Esophagus muscularis mucosa (tissue), 4 donors: ENCODE results near the gene VSIG2.

Source experiments
- EP300 ChIP-seq: sonication (generic); formaldehyde crosslinking; IDR thresholded peaks from one replicate; pipeline ENCODE4 v1.6.1; 2017; ENCODE audit warnings: antibody characterized with exemption
- POLR2A ChIP-seq: fragments of 450-650 bp; IDR thresholded peaks from one replicate; pipeline ENCODE4 v1.6.1; 2017; ENCODE audit warnings: antibody characterized with exemption, moderate library complexity, mild to moderate bottlenecking, low read depth
- POLR2AphosphoS5 ChIP-seq, 2 donors: sonication (generic); formaldehyde crosslinking; IDR thresholded peaks; one replicate each; pipeline ENCODE4 v1.6.1; 2017; ENCODE audit warnings: antibody characterized with exemption in 2 of 2
- TF ChIP-seq, protein P1 (sequence below), 3 experiments: fragments of 200-600 bp in 2 of 3; fragments of 450-650 bp in 1 of 3; sonication (generic) in 2 of 3; IDR thresholded peaks; one replicate each; pipeline ENCODE4 v1.5.1; 2017 to 2019; ENCODE audit warnings: antibody characterized with exemption in 3 of 3, mild to moderate bottlenecking in 2 of 3, moderate library complexity in 1 of 3

DNA sequence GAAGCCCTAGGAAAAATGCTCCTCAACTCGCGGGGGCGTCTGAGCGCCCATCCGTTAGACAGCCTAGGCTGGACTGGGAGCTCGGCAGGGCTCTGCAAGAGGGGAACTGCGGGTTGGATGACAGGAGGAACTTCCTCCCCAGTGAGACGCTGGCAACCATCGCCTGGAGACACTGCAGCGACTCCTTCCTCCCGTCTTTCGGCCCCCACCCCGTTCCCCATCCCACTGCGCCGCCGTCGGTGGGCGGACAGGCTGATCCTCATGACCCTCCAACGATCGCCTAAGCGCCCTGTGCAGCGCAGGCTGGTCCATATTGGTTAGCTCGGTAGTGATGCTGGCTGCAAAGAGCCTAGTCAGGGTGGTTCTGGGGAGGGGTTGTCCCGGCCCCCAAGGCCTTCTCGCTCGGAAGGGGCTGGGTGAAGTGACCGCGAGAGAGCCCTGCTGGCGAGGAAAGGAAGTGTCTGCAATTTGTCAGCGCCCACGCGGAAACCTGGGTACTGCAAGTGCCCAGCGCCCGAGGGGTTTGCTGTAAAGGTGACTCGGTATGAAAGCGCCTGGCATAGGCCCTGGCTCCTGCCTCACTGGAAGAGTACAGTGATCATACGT is 11.7 kb downstream of the VSIG2 start:
- TF ChIP-seq, protein P1, sequence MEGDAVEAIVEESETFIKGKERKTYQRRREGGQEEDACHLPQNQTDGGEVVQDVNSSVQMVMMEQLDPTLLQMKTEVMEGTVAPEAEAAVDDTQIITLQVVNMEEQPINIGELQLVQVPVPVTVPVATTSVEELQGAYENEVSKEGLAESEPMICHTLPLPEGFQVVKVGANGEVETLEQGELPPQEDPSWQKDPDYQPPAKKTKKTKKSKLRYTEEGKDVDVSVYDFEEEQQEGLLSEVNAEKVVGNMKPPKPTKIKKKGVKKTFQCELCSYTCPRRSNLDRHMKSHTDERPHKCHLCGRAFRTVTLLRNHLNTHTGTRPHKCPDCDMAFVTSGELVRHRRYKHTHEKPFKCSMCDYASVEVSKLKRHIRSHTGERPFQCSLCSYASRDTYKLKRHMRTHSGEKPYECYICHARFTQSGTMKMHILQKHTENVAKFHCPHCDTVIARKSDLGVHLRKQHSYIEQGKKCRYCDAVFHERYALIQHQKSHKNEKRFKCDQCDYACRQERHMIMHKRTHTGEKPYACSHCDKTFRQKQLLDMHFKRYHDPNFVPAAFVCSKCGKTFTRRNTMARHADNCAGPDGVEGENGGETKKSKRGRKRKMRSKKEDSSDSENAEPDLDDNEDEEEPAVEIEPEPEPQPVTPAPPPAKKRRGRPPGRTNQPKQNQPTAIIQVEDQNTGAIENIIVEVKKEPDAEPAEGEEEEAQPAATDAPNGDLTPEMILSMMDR (IDR thresholded peaks at IDR 0.05): peak in 1 of 3 experiments; percentile 51
- no peak for TF ChIP-seq POLR2A
- no peak for TF ChIP-seq EP300
- no peak for TF ChIP-seq POLR2AphosphoS5 (IDR thresholded peaks at IDR 0.05)
